Measurements from ENCODE around the gene DCHS2.

- TF ChIP-seq CTCF (conservative IDR thresholded peaks at IDR 0.05; ENCODE audit: low read depth in 2 of 2) (no peak), JUNB (IDR thresholded peaks at IDR 0.05; ENCODE audit: unreplicated experiment) (no peak), REST (IDR thresholded peaks at IDR 0.05; ENCODE audit: unreplicated experiment) (no peak), EZH2phosphoT487 (IDR thresholded peaks at IDR 0.05; ENCODE audit: unreplicated experiment) (no peak), POLR2AphosphoS5 (IDR thresholded peaks at IDR 0.05; ENCODE audit: low read depth) (no peak), EZH2 (IDR thresholded peaks at IDR 0.05; ENCODE audit: low read depth, unreplicated experiment) (no peak), ZNF331 (CRISPR knock-in tag; IDR thresholded peaks at IDR 0.05; ENCODE audit: low read depth) (no peak), STAT1 (IDR thresholded peaks at IDR 0.05; ENCODE audit: unreplicated experiment) (no peak), NANOG (IDR thresholded peaks at IDR 0.05; ENCODE audit: borderline replicate concordance) (no peak)
Measured at GRCh38 chr4:154276496-154276895, 215.1 kb downstream of the DCHS2 start.

All from GM23338 (cell line).